ENCODE measurements around the gene TOMM7.
A peak's percentile ranks its signal among the peaks of the same experiment; 100 is the strongest.
"Not testable (repeated sequence)": the region's sequence is repeated elsewhere in the genome, so short reads cannot be mapped to it uniquely, and the experiment has no call there.

Gene TOMM7

DNA sequence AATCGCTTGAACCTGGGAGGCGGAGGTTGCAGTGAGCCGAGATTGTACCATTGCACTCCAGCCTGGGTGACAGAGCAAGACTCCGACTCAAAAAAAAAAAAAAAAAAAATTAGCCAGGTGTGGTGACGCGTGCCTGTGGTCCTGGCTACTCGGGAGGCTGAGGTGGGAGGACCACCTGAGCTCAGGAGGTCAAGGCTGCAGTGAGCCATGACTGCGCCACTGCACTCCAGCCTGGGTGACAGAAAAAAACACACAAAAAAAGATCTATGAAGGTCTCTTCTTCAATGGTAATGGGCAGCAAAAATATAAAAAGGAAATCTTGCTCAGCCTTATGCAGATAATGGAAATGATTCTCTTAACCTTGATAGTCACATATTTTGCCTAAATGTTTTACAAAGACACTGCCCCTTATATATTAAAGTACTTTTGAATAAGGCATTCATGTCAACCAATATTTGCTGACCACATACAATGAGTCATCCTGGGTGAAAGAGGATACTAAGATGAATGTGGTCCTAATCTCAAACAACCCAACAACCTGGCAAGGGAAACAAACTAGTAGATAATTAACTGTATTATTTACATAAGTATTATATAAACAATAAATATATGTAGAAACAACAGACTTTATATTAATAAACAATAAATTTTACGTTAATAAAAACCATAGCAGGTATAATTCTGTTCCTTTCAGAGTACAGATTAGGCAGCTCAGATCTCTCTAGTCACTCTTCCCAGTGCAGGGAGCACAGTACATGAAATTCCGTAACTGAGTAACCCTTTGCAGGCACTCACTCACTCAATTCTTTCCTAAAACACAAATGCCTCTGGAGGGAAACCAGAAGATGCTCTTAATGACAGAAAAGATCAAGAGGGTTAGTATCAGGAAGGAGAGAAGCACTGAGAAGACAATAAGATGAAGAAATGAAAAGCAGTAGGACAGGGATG, 8.1 kb downstream of the TOMM7 start:
- DNase-seq = no peak

GRCh38 chr7:22812353-22812752, 10.3 kb downstream of the TOMM7 start:
- no peak for DNase-seq

GRCh38 chr7:22811746-22812280, 10.8 kb downstream of the TOMM7 start:
- no peak for DNase-seq

DNA sequence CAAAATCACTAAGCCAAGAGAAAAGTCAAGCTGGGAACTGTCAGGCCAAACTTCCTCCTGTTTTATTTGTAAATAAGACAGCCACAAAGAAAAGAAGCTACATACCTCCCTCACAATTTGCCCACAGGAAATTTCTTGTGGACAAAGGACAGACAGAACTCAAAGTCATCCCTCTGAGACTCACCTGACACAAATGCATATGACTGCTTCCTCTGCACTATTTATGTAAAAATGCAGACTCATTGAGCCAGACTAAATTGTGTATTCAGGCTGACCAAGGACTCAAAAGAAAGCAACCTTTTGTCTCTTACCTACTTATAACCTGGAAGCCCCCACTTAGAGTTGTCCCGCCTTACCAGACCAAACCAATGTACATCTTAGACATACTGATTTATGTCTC, 11.8 kb downstream of the TOMM7 start:
- no peak for DNase-seq

DNA sequence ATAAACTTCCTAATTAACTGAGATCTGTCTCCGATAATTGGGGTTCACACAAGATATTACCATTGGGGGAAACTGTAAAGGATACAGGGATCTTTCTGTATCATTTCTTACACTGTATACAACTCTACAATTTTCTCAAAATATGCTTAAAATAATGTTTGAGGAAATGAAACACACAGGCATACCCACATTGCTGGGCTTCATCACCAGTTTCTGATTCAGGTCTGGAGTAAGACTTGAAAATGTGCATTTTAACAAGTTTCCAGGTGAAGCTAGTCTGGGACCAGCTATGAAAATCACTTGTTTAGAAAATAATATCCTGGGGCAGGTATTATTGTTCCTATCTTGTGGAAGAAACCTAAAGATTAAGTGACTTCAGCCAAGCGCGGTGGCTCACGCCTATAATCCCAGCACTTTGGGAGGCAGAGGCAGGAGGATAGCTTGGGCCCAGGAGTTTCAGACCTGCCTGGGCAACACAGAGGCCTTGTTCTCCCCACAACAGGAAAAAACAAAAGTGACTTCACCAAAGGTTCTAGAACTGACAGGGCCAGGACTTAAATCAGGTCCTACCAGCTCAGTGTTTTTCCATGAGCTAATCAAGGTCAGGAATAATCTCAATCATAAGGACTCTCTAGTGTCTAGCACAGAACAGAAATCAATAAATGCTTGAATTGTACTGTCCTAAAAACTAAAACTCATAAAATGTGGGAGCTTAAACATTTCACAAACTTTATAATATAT, 12.6 kb downstream of the TOMM7 start:
- DNase-seq = no peak

DNA sequence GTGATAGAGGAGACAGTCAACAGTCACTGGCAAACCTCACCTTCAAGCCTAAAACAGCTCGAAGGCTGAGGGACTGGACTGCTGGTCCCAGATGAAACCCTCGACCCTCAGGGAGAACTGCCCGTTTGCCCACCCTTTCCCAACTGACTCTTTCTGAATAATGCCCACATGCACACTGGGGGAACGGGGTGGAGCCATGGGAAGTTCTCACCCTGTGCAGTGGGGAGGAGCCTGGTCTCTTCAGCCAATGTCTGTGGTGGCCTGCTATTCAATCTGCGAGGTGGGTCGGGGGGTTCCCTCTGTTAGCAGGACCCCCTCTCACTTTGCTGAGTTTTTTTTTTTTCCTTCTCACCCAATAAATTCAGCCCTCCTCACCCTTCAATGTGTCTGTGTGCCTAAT, 14.5 kb downstream of the TOMM7 start:
- DNase-seq = no peak

GRCh38 chr7:22806752-22807151, 15.9 kb downstream of the TOMM7 start:
- no peak for DNase-seq

- DNase-seq = no peak
Observed at GRCh38 chr7:22805227-22805626, 17.4 kb downstream of the TOMM7 start.

- not testable (repeated sequence) for DNase-seq
Observed at GRCh38 chr7:22802831-22803230, 19.8 kb downstream of the TOMM7 start.

DNA sequence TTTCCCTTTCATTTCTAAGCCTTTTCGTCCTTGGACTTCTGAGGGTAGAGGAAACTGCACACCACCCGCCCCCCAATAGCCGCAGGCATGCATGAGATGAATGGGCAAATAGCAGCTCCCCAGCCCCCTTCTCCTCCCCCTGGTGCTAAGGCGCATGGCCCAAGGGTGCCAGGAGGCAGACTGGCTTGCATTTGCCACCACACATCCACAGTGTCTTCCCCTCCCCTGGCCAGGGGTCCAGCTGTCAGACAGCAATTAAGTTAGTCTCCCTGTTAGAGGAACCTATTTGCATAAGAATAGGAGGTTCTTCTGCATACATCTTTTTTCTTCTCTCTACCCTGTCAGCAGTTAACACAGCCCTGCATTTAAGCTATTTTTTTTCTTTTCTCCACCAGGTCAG, 20.2 kb downstream of the TOMM7 start:
- DNase-seq = no peak

- no peak for DNase-seq
Observed at GRCh38 chr7:22801912-22802311, 20.7 kb downstream of the TOMM7 start.

GRCh38 chr7:22799633-22800032, 23.0 kb downstream of the TOMM7 start:
- DNase-seq = no peak

- DNase-seq = no peak
Observed at GRCh38 chr7:22793593-22794462, 28.8 kb downstream of the TOMM7 start.

- DNase-seq = no peak
Observed at GRCh38 chr7:22791204-22792158, 31.2 kb downstream of the TOMM7 start.

DNA sequence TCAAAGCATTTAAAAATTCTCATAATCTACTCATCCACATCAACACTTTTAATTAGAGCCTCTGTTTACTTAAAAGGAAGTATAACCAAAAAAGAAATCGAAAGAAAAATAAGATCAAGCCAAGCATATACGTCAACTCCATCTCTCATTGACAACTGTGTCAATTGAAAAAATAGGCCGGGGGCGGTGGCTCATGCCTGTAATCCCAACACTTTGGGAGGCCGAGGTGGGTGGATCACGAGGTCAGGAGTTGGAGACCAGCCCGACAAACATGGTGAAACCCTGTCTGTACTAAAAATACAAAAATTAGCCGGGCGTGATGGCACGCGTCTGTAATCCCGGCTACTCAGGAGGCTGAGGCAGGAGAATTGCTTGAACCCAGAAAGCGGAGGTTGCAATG, 32.0 kb downstream of the TOMM7 start:
- DNase-seq = not testable (repeated sequence)

DNA sequence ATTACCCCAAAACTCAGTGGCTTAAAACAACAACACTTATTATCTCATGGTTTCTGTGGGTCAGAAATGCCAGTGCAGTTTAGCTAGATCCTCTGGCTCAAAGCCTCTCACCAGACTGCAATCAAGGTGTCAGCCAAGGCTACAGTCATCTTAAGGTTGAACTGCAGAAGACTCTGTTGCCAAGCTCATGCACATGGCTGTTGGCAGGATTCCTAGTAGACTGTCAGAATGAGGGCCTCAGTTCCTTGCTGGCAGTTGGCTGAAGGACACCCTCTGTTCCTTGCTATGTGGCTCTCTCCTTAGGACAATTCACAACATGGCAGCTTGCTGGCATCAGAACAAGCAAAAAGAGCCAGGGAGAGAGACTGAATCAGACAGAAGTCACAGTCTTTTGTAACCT, 34.7 kb downstream of the TOMM7 start:
- no peak for DNase-seq

- DNase-seq = no peak
Observed at GRCh38 chr7:22786290-22786932, 36.2 kb downstream of the TOMM7 start.

- DNase-seq = no peak
Observed at GRCh38 chr7:22784346-22784745, 38.3 kb downstream of the TOMM7 start.

DNA sequence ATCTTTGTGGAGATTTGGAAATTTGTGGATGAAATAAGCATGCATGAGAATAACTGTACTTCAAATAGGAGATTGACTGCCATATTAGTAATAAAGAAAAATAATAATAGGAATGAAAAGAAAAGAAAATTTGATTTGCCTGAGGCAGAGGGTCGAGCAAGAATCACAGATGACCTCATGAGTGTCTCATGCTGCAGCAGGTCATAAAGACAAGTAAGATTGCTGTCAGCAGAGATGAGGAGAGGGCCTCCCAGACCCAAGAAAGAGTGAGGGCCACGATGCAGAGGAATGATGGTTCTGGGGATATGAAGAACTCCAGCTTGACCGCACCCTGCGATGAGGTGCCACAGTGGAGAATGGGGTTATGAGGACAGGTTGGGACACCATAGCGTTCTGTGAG, 39.2 kb downstream of the TOMM7 start:
- DNase-seq = no peak

DNA sequence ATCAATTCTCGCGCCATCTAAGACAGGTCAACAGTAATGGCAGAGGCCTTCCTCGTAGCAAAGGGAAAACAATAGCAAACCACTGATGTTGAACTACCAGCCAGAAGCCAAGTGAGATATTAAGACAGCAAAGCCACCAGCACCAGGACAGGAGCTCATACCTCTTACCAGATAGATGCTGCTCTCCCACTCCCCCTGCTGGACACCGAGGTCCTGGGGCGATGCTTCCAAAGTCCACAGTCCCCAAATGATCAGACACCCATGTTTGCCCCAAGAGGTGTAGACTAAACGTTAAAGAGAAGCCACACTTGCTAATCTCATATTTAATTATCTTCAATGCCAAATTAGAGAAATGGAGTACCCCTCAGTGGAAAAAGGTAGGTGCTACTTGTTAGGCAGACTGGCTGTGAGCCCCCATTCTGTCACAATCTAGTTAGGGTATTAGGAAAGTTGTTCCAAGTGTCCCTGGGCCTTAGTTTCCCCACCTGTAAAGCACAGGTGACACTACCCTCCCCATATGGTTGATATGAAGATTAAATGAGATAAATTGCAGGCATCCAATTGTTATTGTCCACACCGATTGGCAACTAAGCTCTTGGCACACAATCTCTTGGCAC, 39.9 kb downstream of the TOMM7 start:
- peak; percentile 76 for DNase-seq

Measured in stimulated activated CD4-positive, alpha-beta T cell treated with anti-CD3 and anti-CD28 coated beads, Interleukin-12 subunit alpha, Interleukin-12 subunit beta, amount 100 ng/mL, for 4 hours (primary cell).